Caki2 (cell line): ENCODE results near the gene FRAS1. TPM values are rescaled to one million over a fixed set of nuclear protein-coding genes. Genes with fewer than 3 reads are reported as not detected.
"Not testable (repeated sequence)": the region's sequence is repeated elsewhere in the genome, so short reads cannot be mapped to it uniquely, and the experiment has no call there.

Source experiments
- DNase-seq: peaks from one replicate; pipeline ENCODE4 v3.0.0-alpha.2; 2015; ENCODE audit warnings: low read depth
- in situ Hi-C: cut with HindIII; loops from 2 replicates; pipeline ENCODE4 v1.10.0; 2016; ENCODE audit warnings: low sequenced_read_pairs, low pct_unique_long_range_greater_than_20kb, mixed read lengths
- total RNA-seq: library from RNA; depleted of rRNA; stranded (reverse); fragments of >200 nt; shearing (Covaris generic); gene quantifications from 2 replicates; pipeline ENCODE4 v1.2.3, GENCODE V29; 2014; ENCODE audit warnings: low replicate concordance

FRAS1 gene
- total RNA-seq, 1 experiment from 2014 or later: 0.30 TPM

DNA sequence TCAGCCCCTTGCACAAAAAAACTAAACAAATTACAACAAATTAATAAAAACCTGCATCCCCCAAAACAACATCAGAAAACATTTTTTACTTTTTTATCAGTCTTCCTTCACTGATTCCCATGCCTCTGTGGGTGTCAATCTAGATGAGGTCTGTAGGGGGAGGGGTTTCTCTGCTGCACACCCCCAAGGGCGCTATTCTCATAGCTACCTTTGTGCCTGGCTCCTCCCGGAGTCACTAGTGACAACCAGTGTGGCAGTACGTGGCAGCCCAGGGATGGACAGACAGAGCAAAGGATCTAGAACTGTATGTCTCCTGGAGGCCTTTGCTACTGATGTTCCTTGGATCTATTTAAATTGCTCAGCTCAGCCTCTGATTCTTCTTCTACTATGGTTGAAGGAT, 266.3 kb downstream of the FRAS1 start:
- in situ Hi-C loops: no loop called here

DNA sequence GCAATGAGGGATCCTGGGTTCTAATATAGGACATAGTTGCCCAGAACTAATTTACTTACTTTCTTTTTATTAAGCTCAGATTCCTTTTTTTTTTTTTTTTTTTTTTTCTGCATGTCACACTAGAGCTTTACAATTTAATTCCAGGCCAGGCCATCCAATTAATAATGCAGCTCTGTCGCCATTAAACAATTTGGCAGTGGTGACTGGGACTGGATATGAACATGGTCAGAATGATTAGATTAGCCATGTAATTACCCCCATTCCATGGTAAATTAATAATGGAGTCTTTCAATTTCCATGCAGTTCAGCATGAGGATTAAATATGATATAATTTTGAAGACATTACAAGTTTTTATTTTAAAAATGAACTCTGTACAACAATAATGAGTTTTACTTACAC, 267.5 kb downstream of the FRAS1 start:
- in situ Hi-C loops: no loop called here
- no peak for DNase-seq

More for the DNA sequence above, 266.3 kb downstream of the FRAS1 start:
- no peak for DNase-seq

DNA sequence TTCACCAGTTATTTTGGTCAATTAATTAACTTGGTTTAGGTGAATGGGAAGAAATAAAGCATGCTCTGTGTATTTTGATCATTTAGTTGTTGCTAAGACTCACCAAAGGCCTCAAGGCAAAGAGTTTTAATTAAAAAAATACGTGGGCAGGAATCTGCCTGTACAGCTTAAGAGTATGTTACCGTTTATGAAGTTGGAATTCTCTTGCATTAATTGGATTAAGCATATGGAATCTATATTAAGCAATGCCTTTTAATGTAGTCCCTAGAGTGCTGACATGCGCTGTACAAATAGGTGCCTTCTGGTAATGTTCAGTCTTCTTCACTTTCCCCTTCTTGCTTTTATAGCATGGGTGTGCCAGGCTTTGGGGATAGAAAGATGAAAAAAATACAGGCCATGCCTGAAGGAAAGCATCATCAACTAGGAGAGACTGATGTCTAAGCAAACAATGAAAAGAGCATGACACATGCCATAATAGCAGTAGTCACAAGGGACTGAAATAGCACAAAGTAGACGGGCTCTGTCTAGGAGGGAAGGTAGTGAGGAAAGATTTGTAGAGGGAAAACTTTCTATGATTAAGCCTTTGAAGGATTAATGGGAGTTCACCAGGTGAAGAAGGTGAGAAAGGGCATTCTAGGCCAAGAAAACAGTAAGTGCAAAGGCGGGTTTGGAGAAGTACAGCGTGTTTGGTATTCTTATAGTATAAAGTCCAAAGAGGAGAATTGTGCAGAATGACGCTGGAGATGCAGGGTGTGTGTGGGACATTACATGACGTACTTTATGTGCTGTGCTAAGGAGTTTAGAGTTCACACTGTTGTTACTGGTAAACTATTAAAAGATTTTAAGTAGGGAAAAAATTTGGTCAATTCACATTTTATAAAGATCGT, 268.4 kb downstream of the FRAS1 start:
- DNase-seq: no peak
- in situ Hi-C loops: no loop called here

DNA sequence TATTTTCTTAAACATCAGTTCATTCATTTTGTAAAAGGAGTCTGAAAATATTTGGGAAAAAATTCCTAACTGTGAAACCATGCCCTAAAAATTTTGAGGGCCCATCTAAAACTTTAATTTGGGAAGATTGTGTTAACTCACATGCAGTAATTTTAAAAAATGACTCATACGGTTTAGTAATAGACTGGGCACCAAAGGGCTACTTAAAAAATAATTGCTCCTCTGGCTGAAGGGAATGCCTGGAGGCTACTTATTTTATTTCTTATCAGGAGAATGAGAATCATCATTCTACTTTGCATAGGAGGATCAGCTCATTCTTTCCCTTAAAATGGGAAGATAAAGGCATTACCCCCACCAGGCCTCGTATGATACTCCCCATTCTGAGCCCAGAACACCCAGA, 271.5 kb downstream of the FRAS1 start:
- DNase-seq, in situ Hi-C loops: not testable (repeated sequence)

DNA sequence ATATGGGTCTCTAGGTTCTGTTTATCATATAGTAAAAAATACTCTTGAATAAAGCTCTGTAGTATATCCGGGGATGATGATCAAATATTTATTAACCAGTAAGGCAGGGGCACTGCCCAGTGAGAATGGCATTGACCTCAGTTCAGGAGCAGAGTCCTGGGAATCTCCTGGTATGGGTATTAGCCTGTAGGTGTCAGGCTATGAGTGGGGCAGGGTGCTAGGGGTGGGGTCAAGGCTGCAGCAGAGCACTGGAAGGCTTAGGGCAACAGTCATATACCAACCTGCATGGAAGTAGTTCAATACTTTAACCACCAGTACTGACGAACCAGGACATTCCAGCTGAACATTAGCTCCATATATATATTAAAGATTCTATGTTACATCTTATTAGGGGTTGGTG, 274.1 kb downstream of the FRAS1 start:
- in situ Hi-C loops: no loop called here
- DNase-seq: no peak

DNA sequence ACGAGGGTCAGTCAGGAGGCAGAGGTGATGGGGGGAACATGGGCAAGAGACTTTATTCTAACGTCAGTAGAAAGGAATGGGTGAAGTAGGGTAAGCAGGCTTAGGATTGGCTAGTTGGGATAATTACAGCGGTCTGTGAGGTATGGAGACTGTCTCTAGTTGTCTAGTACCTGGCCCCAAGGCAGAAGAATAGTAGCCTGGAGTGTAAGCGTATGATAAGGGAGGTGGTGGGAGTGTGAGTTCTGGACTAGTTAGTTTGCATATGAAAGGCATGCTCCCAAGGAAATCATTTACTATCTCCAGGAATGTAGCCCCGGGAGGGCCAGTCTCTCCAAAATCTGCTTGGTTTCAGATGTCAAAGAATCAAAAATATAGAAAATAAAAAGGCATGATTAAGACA, 274.8 kb downstream of the FRAS1 start:
- in situ Hi-C loops: no loop called here
- no peak for DNase-seq

DNA sequence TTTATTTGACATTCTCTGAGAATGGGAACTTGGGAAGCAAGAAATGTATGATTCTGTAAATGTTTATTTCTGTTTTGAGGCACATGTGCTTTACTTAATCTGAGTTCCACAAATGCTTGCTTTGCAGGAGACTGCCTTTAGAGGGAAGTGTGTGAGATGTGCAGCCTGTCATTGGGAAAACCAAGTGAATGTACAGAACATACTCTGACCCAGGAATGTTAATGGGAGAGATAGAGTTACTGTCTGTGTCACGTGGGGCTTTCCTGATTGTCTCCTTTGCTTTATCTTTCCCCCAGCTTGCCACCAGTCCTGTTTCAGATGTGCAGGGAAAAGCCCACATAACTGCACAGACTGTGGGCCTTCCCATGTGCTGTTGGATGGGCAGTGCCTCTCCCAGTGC, 275.9 kb downstream of the FRAS1 start:
- in situ Hi-C loops: no loop called here
- no peak for DNase-seq

DNA sequence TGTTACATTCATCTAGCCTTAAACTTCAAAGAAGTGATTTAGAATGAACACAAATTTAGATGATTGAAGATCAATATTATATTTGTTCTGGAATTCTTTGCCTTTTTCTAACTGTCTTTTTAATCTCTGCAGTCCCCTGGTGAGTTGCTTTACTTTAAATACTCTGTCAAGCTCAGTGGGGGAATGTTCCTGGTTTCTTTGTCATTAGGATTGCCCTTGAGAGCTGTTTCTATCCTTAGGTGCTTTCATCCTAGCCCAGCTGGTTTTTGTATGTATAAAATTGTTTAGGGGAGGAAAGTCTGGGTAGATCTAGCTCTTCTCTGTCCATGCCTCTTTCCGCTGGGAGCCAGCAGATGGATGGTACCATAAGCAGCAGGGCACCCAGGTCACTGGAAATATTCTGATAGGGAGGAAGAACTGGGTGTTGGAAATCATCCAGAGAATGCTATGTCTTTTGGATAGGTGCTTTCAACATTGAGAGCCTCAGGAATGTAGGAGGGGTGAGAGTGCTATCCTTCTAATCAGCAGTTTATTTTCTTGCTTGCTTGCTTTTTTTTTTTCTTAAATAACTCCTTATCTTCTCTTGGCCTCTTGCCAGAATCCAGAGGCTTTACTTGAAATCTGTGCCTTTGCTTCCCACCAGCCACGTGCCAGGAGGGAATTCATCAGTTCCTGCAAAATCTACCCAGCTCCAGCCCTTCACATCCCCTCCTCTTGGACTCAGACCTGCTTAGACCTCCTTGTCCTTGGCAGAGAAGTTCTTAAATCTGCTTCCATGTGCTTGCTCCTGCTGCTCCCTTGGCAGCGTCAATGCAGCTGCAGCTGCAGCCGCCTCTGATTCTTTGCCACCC, 279.2 kb downstream of the FRAS1 start:
- in situ Hi-C loops: no loop called here
- DNase-seq: peak; percentile 7

DNA sequence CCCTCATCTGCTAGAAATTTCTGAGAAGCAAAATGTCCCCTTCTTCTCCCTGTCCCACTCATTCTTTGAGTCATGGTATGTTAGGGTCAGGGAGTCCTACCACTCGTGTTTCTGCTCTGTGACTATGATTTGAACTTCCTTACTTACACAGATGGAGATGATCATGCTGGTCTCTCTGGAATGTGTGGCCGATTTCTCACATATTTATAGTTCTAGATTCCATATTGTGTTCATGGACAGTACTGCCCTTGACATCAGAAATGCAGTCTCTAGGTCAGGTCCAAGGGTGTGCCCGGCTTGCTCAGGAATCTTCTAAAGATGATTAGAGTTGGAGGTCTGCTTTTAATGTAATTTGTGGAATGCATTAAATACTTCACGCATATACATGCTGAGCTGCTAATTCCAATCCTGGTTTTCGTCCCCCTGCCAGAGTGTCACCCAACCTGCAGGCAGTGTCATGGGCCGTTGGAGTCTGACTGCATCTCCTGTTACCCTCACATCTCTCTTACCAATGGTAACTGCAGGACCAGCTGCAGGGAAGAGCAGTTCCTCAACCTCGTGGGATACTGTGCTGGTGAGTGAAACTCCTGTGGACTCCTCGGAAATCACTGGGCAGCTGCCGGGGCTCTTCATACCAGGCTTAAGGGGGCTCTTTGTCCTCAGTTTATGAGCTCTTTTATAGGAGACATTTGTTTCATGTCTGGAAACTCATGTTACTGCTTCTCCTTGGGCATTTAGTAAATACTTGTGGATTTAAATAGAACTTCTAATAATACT, 280.3 kb downstream of the FRAS1 start:
- DNase-seq: no peak
- in situ Hi-C loops: no loop called here

DNA sequence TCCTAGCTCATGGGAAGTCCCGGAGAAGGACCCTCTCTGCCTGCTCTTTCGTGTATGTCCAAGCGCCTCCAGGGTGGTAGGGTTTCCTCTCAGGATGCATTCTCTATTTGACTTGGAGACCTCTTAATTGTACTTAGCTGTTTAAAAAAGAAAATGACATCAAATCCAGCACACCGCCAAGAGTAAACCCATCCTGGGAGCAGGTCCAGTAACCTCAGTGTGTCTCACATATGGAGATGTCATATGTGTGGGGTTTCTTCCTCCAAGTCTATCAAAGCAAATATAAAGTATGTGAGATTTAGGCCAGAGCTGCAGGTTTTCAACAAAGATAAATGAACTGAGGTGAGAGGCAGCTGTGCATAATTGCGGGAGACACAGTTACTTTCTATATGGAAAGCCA, 285.0 kb downstream of the FRAS1 start:
- DNase-seq: no peak
- in situ Hi-C loops: no loop called here

DNA sequence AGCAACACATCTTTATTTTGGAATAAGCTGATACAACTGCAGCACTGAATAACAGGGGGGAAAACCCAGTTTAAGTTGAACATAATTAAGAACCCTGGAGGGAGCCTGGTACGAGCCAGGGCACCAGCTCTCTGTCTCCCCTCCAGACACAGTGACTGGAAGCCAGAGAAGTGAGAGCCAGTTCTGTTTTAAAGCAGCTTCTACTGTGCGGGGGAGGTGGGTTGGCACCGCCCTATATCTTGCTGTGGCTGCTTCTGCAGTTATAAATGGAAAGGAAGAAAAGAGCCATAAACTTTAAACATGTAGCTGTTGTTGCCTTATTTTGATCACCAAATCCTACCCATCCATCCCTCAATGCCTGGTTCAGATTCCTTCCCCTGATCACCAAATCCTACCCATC, 286.6 kb downstream of the FRAS1 start:
- no peak for DNase-seq
- in situ Hi-C loops: no loop called here

DNA sequence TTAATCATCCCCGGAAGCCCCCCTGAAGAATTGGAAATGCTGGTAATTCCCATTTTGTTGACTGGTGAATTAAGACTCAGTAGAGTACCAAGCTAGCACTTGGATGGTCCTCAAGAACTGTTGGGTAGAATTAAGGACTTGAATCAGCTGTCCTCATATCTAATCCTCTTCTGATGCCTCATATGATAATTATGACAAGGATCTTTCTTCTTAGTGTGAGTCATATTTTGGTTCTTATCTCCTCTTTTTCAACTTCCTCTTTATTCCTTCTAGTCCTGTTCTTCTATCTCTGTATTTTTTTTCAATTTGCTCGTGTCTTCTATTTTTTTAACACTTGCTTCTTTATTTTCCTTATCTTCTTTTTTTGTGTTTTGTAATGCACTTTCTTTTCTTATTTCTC, 288.1 kb downstream of the FRAS1 start:
- in situ Hi-C loops: no loop called here
- DNase-seq: no peak

DNA sequence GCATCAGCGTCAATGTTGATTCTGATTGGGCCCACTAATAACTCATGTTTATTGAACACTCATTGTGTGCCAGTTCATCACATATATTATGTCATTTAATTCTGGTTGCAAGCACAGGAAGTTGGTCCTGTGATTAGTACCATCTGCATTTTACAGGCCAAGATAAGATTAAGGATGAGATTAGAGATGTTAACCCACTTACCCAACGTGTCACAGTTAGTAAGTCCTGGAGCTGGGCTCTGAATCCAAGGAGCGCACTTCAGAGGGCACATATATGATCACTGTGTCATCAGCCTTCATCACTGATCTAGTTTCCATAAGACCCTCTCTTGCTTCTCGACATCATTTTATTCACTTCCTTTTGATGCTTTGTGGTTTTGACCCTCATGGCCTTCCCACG, 289.1 kb downstream of the FRAS1 start:
- in situ Hi-C loops: no loop called here

DNA sequence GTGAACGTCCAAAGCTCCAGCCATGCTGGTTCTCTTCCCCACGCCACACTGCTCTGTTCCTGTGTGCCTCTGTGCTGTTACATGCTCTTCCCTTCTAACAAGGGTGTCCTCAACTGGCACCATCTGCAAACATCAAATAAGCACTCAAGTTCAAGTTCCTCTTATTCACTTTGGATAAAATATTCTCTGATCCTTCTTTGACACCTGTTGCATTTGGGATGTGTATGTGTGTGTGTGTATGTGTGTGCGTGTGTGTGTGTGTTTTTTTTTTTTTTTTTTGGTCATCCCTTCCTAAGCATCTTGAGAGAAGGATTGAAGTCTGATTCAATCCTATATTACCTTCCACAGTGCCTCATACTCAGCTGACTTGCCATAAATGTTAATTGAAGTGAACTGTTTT, 290.4 kb downstream of the FRAS1 start:
- in situ Hi-C loops: no loop called here
- no peak for DNase-seq

More for the DNA sequence above, 289.1 kb downstream of the FRAS1 start:
- DNase-seq: no peak

DNA sequence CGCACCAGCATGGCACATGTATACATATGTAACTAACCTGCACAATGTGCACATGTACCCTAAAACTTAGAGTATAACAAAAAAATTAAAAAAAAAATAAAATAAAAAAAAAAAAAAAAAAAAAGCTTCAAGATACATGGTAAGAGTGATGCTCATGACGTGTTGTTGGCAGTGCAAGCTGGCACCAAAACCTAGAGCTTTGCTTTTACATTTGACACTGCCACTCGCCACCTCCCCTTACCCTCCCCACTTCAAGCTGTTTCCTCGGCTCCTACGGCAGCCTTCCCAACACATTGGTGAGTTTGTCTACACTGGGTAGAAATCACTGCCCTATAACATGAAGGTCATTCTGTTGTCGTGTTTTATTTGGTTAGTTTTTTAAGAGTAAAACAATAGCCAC, 296.8 kb downstream of the FRAS1 start:
- in situ Hi-C loops: no loop called here
- DNase-seq: no peak

DNA sequence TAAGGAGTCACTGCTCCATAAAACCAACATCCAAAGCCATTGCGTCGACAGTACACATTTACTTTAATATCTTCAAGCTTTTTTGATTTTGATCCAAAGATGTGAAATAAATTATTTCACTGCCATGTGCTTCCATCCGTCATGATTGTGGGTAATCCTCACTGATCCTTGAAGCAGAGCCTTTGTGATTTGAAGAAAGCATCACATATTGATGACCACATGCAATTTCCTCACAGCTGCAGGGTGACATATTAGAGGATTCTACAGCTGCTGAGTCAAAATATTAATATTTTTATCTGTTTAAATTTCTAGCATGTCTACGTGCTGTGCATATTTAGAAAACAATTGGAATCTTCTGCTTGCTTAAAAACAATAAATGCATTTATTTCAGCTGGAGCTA, 297.7 kb downstream of the FRAS1 start:
- DNase-seq: no peak
- in situ Hi-C loops: no loop called here

DNA sequence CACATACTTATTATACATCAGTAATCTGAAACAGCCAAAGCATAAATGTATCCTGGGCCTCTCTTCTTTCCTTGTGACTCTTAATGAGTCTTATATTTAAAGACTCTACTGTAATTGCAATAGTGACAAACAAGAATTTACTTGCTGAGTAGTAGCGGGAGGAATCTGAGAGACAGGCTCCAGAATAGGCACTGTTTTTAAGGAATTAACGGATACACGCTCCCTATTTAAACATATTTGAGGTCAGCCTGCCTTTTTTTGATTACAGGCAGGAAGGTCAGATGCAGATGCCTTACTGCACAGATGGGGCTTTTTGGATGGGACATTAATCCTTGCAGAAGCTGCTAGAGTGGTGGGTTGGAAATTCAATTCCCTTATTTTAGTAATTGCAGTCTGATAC, 298.2 kb downstream of the FRAS1 start:
- in situ Hi-C loops: no loop called here
- DNase-seq: no peak

DNA sequence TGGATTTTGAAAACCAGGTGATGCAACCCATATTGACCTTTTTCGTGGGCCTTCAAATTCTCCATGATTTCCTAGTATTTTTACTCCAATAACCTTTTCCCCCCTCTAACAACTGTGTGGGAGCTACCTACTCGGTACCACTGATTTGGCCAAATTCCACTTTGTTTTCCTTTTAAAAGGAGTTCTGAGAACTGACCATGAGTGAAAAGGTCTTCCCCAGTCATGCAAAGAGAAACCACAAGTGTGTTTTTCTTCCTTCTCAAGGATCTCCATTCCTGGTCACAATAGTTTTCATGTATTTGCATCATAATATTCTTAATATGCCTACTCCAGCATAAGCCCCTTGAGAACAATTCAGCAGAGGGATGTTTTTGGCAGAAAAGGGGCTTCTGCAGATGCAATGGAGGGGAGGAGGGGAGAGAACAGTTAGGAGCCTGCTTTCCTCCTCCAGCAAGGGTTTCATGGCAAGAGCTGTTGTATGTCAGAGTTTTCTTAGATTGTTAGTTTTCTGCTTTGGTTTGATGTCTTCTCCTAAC, 299.2 kb downstream of the FRAS1 start:
- in situ Hi-C loops: no loop called here
- no peak for DNase-seq
